Measurements from ENCODE around the gene GPR63.

The GPR63 gene

GRCh38 chr6:96766769-96767168, 70.5 kb downstream of the GPR63 start:
- H3K27ac ChIP-seq: no peak overlapping the region
- DNase-seq (ENCODE audit: low read depth, low spot score): no peak

- DNase-seq (ENCODE audit: low read depth, low spot score): no peak
- H3K27ac ChIP-seq: no peak overlapping the region
Measured at GRCh38 chr6:96762599-96762998, 74.7 kb downstream of the GPR63 start.

- no peak for DNase-seq (ENCODE audit: low read depth, low spot score)
- H3K27ac ChIP-seq: no peak overlapping the region
Measured at GRCh38 chr6:96761794-96762193, 75.5 kb downstream of the GPR63 start.

- no peak overlapping the region for H3K27ac ChIP-seq
- no peak for DNase-seq (ENCODE audit: low read depth, low spot score)
Measured at GRCh38 chr6:96760153-96760687, 77.1 kb downstream of the GPR63 start.

- no peak overlapping the region for H3K27ac ChIP-seq
Measured at GRCh38 chr6:96755096-96755495, 82.2 kb downstream of the GPR63 start.

GRCh38 chr6:96749891-96750290, 87.4 kb downstream of the GPR63 start:
- no peak for DNase-seq (ENCODE audit: low read depth, low spot score)
- no peak overlapping the region for H3K27ac ChIP-seq

More at GRCh38 chr6:96755096-96755495, 82.2 kb downstream of the GPR63 start:
- DNase-seq (ENCODE audit: low read depth, low spot score): no peak

Data from epithelial cell of prostate (primary cell).